GM12873 (cell line): Measurements from ENCODE around the gene SPINK13.

Experiments used
- CTCF ChIP-seq: IDR thresholded peaks from 2 replicates; pipeline ENCODE4 v1.5.1; 2012; ENCODE audit warnings: low read depth, mild to moderate bottlenecking, moderate library complexity, low read length, control low read depth; ENCODE audit not compliant: insufficient read depth; ENCODE audit errors: missing control alignments

The SPINK13 gene

GRCh38 chr5:148297731-148298130, 29.1 kb downstream of the SPINK13 start:
- TF ChIP-seq CTCF: no peak

GRCh38 chr5:148306446-148306845, 37.9 kb downstream of the SPINK13 start:
- TF ChIP-seq CTCF: no peak

DNA sequence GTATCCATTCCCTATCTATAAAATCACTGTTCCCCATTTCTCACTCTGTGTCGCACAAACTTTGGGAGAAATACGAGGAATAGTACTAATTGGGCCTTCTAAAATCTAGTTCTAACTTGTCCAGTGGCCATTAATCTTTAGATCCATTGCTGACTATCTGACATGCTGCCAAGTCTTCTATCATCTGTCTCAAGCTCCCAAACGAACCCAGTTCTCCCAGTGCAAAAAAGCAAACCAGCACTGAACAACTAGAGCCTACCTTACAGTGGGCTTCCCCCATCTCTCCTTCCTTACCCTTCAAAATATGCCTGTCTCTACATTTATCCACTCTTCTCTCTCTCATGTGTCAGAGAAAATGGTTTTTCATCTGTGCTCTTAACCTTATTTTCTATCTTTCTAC, 40.4 kb downstream of the SPINK13 start:
- TF ChIP-seq CTCF: no peak

DNA sequence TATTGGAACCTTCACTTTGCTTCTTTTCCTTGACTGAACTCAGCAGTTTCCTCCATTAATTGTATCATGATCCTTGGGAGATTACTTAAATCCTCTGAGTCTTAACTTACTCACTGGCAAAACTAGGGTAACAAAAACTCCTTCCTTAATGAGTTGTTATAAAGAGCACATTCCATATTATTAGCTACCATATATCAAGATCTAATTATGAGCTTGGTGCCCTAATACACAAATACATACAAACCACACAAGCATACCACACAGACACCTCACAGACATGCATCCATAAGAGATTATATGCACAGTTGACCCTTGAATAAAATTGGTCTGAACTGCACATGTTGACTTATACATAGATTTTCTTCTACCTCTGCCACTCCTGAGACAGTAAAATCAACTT, 41.2 kb downstream of the SPINK13 start:
- no peak for TF ChIP-seq CTCF

- TF ChIP-seq CTCF: no peak
Observed at GRCh38 chr5:148311484-148311883, 42.9 kb downstream of the SPINK13 start.

DNA sequence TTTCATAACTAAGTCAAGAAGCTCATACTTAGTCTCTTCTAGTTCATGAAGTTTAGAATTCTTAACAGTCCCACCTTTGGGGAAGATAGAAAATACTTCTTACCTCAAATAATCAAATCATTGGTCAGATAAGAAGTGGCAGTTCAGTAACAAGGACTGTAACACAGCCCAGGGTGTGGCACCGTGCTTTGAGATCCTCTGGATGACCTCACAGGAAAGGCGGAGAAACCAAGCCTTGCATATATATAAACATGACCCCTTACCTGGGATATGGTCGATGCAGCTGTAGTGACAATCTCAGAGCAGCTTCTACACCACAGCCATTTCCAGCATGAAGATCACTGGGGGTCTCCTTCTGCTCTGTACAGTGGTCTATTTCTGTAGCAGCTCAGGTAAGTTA, 43.6 kb downstream of the SPINK13 start, which contains the start of gene SPINK7:
Gene SPINK7, plus strand, starts transcription at position 271 of the 400 bp plus-strand sequence. Its CDS starts 61 bp downstream, at position 332.
- TF ChIP-seq CTCF: no peak

- no peak for TF ChIP-seq CTCF
Observed at GRCh38 chr5:148314187-148314586, 45.6 kb downstream of the SPINK13 start.

- no peak for TF ChIP-seq CTCF
Observed at GRCh38 chr5:148314731-148315130, 46.1 kb downstream of the SPINK13 start.
